Stimulated activated CD8-positive, alpha-beta memory T cell treated with anti-CD3 and anti-CD28 coated beads, Interleukin-4, amount 100 ng/mL, for 1 hour (primary cell): ENCODE measurements around the gene KCMF1.

Experiments used
- DNase-seq, 2 donors: peaks; one replicate each; pipeline ENCODE4 v3.0.0-alpha.2; 2020; ENCODE audit warnings: low read depth in 2 of 2, low spot score in 1 of 2

Gene KCMF1

GRCh38 chr2:84980263-84980983 lies 9.5 kb downstream of the KCMF1 start:
- no peak for DNase-seq

GRCh38 chr2:84986018-84986417 lies 15.1 kb downstream of the KCMF1 start:
- DNase-seq, result no peak

DNA sequence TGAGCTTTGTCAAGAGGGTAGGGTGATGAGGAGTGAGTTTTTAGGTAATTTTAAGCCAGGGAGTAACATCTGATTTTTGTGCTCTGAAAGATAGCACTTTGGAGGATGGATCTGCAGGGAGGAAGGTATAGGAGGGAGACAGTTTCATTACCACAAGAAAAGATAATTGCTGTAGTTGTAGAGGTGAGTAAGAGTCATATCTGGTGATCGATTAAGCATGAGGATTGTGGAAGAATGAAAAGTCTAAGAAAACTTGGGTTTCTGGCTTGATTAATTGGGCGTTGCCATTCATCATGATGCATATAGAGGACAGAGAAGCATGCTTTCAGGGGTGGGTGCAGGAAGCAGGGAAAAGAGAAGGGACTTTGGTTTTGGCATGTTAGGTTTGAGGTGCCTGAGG lies 18.5 kb downstream of the KCMF1 start:
- DNase-seq, result no peak

DNA sequence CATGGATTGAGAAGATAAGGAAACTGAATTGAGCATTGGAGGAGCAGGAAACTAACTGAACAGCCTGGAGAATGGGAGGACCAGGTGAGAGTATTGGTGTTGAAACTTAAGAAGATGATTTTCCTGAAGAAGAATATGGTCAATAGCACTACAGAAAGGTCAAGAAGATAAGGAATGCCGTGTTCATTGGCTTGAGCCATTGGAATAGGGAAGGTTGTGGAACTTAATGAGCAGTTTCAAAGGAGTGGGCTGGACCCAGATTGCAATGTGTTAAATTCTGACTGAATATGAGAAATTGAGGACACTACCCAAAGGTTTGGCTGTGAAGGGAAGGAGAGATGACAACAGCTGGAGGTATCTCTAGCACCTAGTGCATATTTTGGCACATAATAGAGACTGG lies 19.0 kb downstream of the KCMF1 start:
- no peak for DNase-seq

GRCh38 chr2:84991404-84992160 lies 20.6 kb downstream of the KCMF1 start:
- DNase-seq, result no peak

DNA sequence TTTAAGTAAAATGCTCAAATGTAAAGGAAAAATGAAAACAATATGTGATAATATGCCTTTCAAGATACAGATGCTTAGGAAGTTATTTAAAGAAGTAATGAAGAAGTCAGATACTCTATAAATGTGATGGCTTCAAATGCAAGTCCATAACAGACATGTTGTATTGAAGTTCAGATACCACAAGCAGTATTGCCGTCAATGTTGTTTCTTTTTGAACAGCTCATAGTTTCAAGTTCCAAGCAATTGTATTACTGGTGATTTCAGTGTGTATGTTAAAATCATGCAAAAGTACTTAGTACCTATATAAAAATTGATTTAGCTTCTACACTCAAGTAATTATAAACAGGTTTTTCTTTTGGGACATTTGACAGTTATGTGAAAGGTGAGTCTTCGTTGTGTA lies 24.9 kb downstream of the KCMF1 start:
- no peak for DNase-seq

GRCh38 chr2:84996909-84997308 lies 25.9 kb downstream of the KCMF1 start:
- no peak for DNase-seq

DNA sequence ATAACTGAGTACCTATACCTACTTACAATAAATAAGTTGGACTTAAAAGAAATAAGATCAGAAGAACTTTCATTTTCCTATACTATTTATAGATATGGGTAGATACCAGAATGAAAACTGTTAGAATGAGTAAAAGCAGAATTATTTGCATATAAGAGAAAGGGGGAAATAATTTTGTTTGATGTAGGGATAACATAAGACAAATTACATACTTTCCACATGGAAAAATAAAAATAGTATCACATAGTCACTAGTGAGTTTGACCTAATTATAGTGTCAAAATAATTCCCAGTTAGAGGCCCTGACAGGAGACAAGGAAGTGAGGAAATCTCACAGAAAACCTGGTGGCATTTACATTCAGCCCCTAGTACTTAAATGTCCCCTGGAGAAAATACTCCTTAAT lies 28.6 kb downstream of the KCMF1 start:
- no peak for DNase-seq

DNA sequence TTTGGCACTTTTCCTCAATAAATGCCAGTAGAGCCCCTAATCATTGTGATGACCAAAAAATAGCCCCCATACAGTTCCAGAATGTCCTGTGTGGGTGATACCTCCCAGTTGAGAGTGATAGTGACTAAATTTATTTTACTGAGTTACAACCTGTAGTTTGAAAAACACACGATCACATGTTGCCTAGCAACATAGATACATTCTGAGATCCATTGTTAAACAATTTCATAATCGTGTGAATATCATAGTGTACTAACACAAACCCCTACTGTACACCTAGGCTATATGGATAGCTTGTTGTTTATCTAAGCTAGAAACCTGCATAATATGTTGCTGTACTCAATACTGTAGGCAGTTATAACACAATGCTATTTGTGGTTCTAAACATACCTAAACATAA lies 30.6 kb downstream of the KCMF1 start:
- DNase-seq, result no peak

- DNase-seq, result no peak
Measured at GRCh38 chr2:85002534-85002933, 31.6 kb downstream of the KCMF1 start.

GRCh38 chr2:85008252-85008651 lies 37.3 kb downstream of the KCMF1 start:
- no peak for DNase-seq

DNA sequence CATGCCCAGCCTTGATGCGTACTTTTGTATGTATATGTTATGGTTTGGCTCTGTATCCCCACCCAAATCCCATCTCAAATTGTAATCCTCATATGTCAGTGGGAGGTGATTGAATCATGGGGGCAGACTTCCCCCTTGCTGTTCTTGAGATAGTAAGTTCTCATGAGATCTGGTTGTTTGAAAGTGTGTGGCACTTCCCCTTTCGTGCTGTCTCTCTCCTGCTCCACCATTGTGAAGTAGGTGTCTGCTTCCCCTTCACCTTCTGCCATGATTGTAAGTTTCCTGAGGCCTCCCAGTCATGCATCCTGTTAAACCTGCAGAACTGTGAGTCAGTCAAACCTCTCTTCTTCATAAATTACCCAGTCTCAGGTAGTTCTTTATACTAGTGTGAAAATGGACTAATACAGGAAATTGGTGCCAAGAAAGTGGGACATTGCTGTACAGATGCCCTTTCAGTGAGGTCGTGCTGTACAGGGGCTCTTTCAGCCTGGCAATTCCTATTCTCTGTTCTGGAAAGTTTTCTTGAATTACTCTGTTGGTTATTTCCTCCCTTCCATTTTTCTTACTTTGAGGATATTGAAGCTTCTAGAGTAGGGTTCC lies 38.2 kb downstream of the KCMF1 start:
- DNase-seq, result no peak

GRCh38 chr2:85010404-85010803 lies 39.4 kb downstream of the KCMF1 start:
- no peak for DNase-seq

- DNase-seq, result no peak
Measured at GRCh38 chr2:85011098-85011497, 40.1 kb downstream of the KCMF1 start.

DNA sequence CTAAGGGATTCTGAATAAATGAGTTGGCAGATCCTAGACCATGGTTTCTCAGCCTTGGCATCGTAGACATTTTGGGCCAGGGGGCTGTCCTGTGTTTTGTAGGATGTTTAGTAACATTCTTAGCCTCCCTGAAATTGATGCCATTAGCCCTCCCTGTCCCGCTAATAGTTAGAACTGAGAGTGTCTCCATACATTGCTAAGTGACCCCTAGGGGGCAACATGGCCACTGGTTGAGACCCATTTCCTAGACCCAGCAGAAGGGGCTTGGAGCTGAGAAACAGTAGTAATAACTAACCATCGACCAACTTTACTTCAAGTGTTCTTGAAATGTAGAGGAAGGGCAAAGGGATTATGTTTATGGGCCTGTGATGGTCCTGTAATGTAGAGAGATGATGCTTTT lies 40.8 kb downstream of the KCMF1 start:
- no peak for DNase-seq

DNA sequence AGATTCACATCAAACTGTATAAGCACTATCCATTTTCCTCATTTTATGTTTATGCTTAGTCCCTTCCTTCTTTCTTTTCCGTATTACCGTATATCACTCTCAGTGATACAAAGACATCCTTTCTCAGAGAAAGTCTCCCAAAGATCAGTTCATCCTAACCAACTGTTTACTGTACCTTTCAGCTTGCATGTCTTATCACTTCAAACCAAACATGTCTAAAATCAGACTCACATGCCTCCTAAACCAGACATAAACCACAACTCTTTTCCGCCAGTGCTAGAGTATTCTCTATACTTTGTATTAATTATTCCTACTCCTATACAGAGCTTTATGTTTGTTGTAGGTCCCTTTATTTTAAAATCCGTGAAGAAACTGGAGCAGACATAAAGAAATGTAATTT lies 41.5 kb downstream of the KCMF1 start:
- DNase-seq, result no peak

DNA sequence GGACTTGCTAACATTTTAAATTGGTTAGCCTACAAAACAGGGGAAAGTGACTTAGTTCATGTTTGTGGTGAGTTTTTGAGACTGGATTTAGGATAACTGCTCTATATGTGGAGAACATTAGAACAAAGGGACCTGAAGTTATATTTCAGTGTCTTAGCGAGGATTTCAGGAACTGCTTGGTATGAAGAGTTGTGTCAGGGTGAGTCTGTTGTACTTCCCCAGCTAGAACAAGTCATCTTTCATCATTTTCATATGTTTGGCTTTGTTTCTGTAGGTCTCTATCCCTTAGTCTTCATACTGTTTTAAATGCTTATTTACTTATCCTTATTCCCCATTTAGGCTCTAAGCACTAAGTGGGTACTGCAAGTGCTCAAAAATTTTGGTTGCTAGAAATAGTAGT lies 41.9 kb downstream of the KCMF1 start:
- no peak for DNase-seq

DNA sequence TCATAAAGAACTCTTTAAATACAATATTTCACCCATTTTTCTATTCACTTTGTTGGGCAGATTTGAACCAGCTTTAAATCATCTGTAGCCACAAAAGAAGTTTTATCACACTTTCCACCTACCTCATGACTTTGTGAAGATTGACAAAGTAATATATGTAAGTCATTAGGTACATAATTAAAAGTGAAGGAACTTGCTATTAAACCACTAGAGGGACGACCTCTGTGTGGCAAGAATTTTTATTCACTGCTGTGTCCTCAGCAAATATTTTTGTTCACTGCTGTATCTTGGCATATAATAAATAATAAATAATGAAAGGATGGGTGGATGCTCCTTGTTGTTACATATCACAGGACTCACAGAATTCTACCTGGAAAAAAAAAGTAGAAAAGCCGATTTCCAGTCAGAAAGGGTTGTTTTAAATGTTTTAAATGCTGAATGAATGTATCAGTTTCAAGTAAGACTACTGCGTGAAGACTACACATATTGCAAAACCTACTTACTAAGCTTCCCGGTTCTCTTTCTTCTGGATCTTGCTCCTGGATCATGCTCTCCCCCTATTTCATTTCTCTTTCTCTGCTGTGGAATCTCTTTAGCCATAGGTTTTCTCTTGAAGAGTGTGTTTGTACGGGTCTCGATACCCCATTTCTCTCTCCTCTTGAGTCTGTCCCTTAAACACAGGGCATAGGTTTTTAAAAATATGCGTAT lies 44.8 kb downstream of the KCMF1 start:
- DNase-seq, result no peak

GRCh38 chr2:85016446-85016845 lies 45.5 kb downstream of the KCMF1 start:
- no peak for DNase-seq

GRCh38 chr2:85017411-85018048 lies 46.6 kb downstream of the KCMF1 start:
- DNase-seq, result no peak

GRCh38 chr2:85018049-85018447 lies 47.1 kb downstream of the KCMF1 start:
- no peak for DNase-seq
